HG02610 (cell line): ENCODE data around the gene LYRM4.

Source experiments
- ATAC-seq: cut with Tn5 transposase; IDR thresholded peaks from one replicate; pipeline ENCODE4 v1.9.1; 2021; ENCODE audit warnings: mild to moderate bottlenecking, moderate library complexity; ENCODE audit not compliant: unreplicated experiment

The LYRM4 gene

GRCh38 chr6:5178806-5179205 is 81.9 kb downstream of the LYRM4 start:
- ATAC-seq = no peak

GRCh38 chr6:5175635-5176034 is 85.1 kb downstream of the LYRM4 start:
- peak; percentile 36 for ATAC-seq

- ATAC-seq = no peak
These were observed 85.8 kb downstream of the LYRM4 start for GRCh38 chr6:5174756-5175549.

GRCh38 chr6:5174244-5174643 is 86.5 kb downstream of the LYRM4 start:
- peak; percentile 90 for ATAC-seq

- ATAC-seq = peak; percentile 23
These were observed 86.9 kb downstream of the LYRM4 start for GRCh38 chr6:5173810-5174209.

- ATAC-seq = no peak
These were observed 87.8 kb downstream of the LYRM4 start for GRCh38 chr6:5172897-5173474.

- no peak for ATAC-seq
These were observed 88.6 kb downstream of the LYRM4 start for GRCh38 chr6:5172041-5172653.

GRCh38 chr6:5167501-5167900 is 93.2 kb downstream of the LYRM4 start:
- ATAC-seq = no peak

GRCh38 chr6:5164092-5164491 is 96.7 kb downstream of the LYRM4 start:
- ATAC-seq = no peak

- no peak for ATAC-seq
These were observed 97.5 kb downstream of the LYRM4 start for GRCh38 chr6:5163247-5163646.

GRCh38 chr6:5162355-5162754 is 98.4 kb downstream of the LYRM4 start:
- ATAC-seq = no peak

- ATAC-seq = no peak
These were observed 100.5 kb downstream of the LYRM4 start for GRCh38 chr6:5160206-5160605.

- no peak for ATAC-seq
These were observed 101.6 kb downstream of the LYRM4 start for GRCh38 chr6:5159162-5159561.

GRCh38 chr6:5158180-5158579 is 102.6 kb downstream of the LYRM4 start:
- ATAC-seq = no peak

- no peak for ATAC-seq
These were observed 103.1 kb downstream of the LYRM4 start for GRCh38 chr6:5157621-5158138.

- ATAC-seq = no peak
These were observed 104.1 kb downstream of the LYRM4 start for GRCh38 chr6:5156627-5157026.

GRCh38 chr6:5155906-5156305 is 104.8 kb downstream of the LYRM4 start:
- no peak for ATAC-seq

- ATAC-seq = no peak
These were observed 107.6 kb downstream of the LYRM4 start for GRCh38 chr6:5153186-5153585.

- ATAC-seq = no peak
These were observed 108.3 kb downstream of the LYRM4 start for GRCh38 chr6:5152460-5152859.

GRCh38 chr6:5151955-5152401 is 108.8 kb downstream of the LYRM4 start:
- ATAC-seq = no peak

GRCh38 chr6:5151360-5151954 is 109.3 kb downstream of the LYRM4 start:
- ATAC-seq = no peak
